HG02943 (cell line): ENCODE data around the gene CFAP410.

Experiments used
- ATAC-seq: cut with Tn5 transposase; IDR thresholded peaks from one replicate; pipeline ENCODE4 v1.9.1; 2021; ENCODE audit warnings: mild to moderate bottlenecking, low read depth, moderate library complexity; ENCODE audit not compliant: unreplicated experiment

The CFAP410 gene

DNA sequence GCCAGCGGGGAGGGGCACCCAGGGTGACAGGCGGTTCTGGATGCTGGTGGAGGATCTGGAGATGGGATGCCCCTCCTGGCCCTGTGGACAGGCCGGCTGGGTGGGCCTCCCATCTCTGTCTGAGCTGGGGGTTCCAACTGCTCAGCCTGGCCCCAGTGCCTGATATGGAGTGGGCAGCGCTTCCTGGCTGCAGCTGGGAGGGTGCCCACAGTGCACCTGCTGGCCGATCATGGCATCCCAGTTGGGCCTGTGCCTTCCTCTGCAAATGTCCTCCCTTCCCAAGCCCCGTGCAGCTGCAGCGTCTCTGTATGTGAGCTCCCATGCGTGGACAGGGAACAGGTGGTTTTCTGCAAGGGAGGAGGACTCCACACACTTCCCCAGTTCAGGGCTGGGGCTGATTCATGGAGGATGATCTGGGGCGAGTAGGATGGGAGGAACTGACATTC lies 37.2 kb downstream of the CFAP410 start:
- ATAC-seq: no peak

DNA sequence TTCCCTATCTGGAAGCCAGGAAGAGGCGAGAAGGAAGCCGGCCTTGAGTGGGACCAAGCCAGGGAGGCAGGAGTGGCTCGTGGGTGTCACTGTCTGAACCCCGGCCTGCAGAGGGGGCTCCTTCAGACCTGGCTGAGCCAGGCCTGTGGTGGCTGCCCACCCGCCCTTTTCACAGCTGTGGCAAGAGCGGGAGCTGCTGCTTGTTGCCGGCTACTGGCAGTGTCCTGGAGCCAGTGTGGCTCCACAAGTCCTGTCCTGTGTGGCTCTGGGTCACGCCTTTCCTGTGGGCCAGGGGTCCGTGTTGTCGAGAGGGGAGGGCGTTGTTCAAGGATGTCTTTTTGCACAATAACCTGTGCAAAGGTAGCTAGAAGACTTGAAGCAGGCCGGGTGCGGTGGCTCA lies 38.0 kb downstream of the CFAP410 start:
- ATAC-seq: no peak

DNA sequence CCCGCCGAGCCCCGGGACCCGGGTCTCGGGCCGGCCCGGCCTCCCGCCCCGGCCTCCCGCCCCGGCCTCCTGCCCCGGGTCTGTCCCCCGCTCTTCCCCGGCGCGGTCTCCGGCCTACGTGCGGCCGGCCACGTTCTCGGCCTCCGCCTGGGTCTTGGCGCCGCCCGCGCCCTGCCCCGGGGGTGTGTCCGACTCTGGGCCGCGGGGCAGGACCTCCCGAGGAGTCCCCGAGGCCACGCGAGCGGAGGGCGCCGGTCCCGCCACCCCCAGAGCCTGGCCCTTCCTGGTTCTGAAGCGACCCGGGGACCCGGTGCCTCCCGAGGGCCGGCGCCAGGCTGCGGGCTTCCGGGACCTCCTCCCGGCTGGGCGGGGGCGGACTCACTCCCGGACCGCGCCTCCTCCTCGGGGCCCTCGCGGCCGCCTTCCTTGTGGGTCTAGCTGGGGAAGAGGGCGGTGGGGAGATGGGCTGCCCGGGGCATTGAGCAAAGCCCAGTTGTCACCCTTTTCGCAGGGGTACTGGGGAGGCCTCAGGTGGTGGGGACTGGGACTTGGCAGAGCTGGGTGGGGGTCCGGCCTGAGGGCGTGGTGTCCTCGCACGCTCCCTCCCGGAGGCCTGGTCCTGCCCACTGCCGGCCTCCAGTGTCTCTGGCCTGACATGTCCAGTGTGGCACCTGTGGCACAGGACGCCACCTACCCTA lies 38.8 kb downstream of the CFAP410 start:
- ATAC-seq: peak; percentile 32

DNA sequence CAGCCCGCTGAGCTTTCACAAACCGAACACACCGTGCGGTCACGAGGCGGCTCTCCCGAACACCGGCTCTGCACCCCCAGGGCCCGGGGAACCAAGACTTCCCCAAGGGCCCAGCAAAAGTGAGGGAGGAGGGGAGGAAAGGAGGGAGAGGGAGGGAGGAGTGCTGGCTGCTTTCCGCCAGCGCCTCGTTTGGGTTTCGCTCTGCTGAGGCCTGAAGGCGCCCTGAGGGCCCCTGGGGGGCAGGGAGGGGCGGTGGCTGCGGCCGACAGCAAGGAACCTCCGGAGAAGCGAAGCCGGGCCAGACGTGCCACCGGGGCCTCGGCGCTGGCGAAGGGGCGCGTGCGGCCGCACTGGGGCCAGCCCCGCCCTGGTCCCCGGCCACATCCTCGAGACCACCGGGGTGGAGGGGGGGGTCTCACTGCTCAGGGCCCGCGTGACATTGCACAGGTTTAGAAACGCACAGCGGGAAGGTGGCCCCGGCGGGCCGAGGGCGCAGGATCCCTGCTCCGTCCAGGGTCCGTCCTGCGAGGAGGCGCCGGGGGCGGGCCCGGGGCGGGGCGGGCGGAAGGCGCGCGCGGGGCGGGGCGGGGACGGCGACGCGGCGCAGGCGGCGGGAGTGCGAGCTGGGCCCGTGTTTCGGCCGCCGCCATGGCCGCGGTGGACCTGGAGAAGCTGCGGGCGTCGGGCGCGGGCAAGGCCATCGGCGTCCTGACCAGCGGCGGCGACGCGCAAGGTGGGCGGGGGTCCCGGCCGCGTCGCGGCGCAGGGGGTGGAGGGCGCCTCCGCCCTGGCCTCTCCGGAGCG lies 39.5 kb downstream of the CFAP410 start, which contains the start of gene PFKL:
PFKL (plus strand) TSS at position 596 of the 804 bp plus-strand sequence; CDS start at position 649, 53 bp downstream.
- peak; percentile 48 for ATAC-seq

DNA sequence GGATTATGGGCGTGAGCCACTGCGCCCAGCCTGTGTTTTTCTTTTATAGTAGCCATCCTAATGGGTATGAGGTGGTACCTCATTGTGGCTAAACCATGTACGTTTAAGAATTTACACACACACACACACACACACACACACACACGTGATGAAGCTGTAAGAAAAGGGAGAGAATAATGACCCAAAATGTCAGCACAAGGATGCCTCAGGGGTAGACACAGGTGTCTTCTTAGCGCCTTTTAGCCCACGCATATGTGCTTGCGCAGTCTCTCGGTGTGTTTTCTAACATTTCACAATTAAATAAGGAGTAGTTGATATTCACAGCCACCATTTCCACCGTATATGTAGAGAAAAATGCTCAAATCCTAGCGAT lies 40.1 kb downstream of the CFAP410 start:
- ATAC-seq: no peak

DNA sequence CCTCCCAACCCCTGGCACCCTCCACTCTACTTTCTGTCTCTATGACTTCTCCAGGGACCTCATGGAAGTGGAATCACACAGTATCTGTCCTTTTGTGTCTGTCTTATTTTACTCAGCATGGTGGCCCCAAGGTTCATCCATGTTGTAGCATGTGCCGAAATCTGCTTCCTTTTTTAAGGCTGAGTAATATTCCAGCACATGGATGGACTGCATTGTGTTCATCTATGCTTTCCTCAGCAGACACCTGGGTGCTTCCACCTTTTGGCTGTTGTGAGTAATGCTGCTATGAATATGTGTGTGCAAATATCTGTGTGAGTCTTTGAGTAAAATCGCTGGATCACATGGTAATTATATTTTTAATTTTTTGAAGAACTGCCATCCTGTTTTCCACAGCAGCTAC lies 40.9 kb downstream of the CFAP410 start:
- no peak for ATAC-seq

DNA sequence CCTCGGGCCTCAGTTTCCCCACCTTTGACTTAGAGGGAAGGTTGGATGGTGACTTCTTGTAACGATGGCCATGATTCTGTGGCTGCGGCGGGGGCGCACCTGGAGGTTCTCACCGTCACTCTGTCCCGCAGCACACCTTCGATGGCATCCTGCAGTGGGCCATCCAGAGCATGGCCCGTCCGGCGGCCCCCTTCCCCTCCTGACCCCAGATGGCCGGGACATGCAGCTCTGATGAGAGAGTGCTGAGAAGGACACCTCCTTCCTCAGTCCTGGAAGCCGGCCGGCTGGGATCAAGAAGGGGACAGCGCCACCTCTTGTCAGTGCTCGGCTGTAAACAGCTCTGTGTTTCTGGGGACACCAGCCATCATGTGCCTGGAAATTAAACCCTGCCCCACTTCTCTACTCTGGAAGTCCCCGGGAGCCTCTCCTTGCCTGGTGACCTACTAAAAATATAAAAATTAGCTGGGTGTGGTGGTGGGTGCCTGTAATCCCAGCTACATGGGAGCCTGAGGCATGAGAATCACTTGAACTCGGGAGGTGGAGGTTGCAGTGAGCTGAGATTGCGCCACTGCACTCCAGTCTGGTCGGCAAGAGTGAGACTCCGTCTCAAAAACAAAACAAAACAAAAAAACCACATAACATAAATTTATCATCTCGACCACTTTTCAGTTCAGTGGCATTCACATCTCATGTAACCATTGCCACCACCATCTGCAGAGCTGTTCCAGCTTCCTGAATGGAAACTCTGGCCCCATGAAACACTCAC lies 41.5 kb downstream of the CFAP410 start:
- no peak for ATAC-seq

DNA sequence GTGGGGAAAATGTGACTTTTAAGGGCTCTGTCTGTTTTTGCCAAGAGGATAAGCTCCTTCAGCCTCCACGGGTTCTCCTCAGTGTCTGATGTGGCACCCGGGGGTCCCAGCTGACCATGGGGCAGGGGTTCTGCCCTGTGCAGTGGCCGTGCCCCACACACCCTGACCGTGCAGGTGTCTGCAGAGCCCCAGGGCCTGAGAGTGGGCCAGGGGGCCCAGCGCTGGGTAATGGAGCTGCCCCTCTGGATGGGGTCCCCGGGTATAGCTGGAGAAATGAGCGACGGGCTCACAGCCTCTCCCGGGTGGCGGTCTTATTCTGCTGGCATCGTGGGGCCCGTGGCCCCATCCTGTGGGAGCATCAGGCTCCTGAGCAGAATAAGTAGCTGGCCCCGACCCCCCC lies 42.3 kb downstream of the CFAP410 start:
- ATAC-seq: no peak

DNA sequence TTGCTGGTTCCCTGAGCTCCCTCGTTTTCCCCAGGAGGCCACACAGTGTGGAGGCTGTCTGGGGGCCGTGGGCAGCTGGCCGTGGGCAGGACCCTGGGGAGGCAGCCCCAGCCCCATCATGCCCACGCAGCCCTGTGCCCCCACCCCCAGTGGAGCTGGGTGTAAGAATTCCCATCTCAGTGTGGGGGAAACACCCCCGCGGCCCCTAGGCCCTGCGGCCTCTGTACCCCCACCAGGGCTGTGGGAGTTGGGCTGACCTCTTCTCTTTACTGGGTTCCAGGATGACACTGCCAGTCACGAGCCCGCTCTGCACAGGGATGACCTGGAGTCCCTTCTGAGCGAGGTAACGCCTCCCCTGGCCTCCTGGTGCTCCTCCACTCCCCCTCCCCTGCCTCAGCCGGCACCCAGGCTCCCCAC lies 43.1 kb downstream of the CFAP410 start:
- no peak for ATAC-seq

DNA sequence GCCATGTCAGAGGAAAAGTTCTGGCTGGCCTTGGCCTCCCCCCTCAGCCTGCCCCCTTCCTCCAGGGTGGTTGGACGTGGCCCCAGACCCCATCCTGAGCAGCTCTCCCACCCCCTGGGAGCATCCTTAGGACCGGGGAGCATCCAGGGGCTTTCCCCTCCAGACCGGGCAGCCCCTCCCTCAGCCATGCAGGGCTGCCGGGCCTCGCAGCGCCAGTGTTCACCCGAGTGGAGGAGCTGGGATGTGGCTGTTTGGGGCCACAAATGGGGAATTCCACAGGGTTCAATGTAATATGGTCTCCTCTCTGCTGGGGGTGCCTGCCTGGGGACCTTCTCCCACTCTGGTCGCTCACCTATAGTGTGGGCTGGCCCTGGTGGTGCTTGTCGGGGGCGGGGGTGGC lies 43.5 kb downstream of the CFAP410 start:
- no peak for ATAC-seq

DNA sequence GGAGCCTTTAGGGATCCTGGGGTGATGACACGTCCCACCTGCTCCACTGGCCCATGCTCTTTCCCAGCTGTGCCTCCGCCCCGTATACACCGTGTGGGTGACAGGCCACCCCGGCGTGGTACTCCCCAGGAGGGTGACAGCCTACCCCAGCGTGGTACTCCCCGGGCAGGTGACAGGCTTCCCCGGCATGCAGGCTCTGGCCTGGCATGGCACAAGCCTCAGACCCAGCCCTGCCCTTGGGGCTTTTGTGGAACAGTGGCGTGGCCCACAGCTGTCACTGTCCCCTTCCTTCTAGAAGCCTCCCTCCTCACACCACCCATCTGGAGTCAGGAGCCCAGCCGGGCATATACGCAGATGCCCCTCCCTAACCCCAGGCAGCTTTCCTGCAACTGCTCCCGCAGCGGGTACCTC lies 44.0 kb downstream of the CFAP410 start:
- no peak for ATAC-seq

DNA sequence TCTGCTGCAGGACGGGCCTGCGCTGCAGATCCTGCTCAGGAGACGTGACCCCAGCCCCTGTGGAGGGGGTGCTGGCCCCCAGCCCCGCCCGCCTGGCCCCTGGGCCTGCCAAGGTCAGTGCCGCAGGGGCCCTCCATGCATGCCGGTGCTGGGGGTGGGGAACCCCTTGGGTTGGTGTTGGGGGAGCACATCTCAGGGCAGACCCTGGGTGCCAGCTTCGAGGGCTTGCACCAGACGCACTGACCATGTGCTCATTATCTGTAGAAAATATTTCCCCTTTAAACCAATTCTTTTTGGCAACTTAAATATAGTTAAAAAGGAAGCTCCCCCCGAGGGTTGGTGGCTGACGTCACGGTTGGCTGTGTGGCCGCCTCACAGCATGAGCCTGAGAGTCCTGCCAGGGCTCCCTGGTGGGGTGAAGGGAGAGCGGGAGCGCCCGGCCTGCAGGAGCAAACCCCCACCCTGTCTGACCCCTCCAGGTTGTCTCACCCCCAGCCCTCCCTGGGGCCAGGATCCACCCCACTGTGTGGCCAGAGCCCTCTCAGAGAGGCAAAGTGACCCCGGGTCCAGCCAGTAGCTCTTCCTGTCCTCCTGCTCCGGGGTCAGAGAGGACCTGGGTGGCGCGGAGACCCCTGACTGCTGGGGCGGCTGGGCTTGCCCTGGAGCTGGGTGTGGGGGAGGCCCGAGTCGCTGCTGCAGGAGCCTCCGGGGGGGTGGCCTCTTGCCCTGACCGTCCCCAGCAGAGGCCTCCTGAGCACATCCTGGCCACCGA lies 44.6 kb downstream of the CFAP410 start:
- ATAC-seq: no peak

DNA sequence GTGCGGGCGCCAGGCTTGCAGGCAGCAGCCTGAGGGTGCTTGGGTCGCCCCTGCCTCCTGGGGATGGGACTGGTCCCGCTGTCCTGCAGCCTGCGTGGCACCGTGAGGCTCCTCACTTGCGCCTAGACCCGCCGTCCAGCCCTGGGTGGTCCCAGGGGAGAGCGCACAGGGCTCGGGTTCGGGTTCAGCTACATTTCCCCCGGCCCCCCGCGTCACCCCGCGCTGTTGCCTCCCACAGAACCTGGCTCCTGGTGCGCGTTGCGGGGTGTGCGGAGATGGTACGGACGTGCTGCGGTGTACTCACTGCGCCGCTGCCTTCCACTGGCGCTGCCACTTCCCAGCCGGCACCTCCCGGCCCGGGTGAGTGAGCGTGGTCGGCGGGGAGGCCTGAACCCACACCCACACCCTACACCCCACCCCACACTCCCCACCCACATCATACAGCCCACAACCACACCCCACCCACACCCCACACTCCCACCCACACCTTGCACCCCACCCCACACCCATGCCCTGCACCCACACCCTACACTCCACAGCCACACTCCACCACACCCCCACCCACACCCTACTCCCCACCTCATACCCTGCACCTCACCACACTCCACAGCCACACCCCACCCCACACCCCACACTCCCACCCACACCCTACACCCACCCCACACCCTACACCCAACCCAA lies 45.5 kb downstream of the CFAP410 start:
- ATAC-seq: no peak

DNA sequence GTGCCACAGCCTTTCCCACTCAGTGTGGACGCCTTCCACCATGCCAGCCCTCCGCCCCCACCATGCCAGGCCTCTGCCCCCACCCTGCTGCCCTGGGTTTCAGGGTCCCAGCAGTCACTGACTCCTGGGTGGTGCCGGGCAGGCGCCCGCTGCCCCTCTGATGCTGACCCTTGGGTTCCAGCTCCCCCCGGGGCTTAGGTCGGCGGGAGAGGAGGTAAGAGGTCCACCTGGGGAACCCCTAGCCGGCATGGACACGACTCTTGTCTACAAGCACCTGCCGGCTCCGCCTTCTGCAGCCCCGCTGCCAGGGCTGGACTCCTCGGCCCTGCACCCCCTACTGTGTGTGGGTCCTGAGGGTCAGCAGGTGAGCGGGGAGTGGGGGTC lies 46.4 kb downstream of the CFAP410 start:
- ATAC-seq: no peak

DNA sequence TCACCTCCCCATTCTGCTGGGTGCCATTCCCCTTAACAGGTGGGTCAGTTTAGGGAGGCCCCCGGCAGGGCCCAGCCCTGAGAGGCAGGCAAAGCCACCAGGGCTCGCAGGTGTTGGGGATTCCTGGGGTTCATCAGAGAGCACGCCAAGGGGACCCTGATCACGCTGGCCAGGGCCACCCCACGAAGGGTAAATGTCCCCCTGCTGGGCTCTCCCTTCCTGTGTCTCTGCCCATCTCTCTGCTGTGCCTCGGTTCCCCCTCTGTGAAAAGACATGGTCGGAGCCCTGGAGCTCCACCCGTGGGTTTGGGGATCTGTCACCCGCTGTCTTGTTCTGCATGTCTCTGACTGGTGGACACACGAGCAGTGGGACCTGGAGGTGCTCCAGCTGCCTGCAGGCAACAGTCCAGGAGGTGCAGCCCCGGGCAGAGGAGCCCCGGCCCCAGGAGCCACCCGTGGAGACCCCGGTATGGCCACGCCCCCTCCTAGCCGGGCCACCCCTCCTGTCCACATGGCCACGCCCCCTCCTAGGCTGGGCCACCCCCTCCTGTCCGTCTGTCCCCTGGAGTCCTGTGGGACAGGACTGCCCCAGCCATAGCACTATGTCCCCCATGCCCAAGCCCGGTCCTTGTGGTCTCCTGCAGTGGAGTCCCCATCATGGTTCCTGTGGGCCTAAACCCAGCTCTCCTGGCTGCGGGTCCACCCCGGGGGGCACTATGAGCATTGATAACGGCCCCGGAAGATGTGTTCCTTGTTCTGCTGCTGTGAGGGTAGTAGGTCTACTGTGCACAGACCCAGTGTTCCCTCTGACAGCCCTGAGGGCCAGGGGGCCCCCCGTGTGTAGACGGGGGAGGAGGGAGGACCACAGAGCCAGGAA lies 47.0 kb downstream of the CFAP410 start:
- no peak for ATAC-seq

DNA sequence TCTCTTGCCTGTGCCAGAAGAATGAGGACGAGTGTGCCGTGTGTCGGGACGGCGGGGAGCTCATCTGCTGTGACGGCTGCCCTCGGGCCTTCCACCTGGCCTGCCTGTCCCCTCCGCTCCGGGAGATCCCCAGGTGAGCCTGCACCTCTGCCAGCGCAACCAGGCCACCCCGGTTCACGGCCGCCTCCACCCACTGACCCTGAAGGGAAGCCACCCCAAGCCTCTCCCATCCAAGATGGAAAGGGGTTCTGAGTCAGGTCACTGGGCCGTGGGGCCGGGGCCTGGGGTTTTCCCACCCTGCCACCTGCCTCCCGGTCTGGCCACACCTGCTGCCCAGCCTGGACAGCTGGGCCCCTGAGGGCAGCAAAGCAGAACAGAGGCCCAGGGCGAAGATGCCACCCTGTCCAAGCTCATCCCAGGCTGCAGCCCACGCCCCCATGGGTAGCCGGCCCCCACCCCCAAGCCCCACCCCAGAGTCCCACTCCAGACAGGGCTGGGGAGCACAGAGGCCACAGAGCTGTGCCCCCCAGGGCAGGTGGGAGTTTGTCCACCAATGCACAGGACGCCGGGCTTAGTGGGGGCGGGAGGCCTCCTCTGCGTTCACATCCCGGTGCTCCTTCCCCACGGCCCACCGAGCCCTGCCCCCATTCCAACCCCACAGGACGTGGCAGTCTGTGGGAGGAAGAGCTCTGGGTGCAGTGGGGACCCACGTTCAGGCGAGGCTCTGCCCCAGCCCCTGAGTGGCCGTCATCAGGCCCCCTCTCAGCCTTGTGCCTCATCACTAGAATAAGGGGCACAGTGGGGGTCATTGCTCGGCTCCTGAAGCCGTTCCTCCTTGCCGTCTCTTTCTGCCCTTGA lies 47.9 kb downstream of the CFAP410 start:
- no peak for ATAC-seq

DNA sequence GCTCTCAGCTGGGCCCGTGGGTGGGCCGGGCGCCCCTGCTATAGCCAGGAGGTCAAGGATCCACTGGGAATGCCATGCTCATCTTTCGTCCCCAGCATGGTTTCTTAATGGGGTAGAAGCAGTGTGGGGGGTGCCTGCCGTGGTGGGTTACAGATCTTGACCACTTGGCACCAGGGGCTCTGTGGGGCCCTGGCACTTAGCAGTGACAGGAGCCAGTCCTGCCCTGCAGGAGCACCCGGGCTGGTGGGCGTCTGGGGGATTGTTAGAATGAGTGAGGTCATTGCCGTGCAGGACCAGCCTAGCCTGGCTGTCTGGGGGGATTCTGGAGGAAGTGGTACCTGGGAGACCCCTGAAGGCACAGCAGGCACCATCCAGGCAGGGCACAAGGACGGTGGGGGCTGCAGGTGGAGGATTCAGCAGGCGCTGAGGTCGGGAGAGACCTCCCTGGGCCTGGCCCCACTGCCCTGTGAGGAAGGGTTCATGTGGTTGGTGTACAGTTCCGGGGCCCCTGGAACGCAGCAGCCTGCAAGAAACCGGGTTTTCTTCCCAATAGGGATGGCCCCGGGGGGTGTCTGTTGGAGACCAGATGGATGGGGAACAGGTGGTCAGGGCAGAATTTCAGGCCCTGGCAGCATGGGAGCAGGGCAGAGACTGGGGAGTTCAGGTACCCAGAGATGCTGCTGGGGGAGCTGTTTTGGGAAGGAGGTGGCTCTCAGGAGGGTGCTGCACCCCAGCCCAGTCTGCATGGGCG lies 48.7 kb downstream of the CFAP410 start:
- no peak for ATAC-seq
